H9 (cell line): Measurements from ENCODE around the gene DUSP16. TPM values are rescaled to one million over a fixed set of nuclear protein-coding genes. Genes with fewer than 3 reads are reported as not detected.

Source experiments
- DNase-seq: peaks from one replicate; pipeline ENCODE4 v3.0.0-alpha.2; 2017
- H2AFZ ChIP-seq: one replicate; pipeline ENCODE4 v1.6.1; 2013; ENCODE audit warnings: mild to moderate bottlenecking, low read length, control low read depth, moderate library complexity
- H2AK5ac ChIP-seq: 2 replicates; pipeline ENCODE4 v1.6.1; 2013; ENCODE audit warnings: low read length, control low read depth, mixed read lengths; ENCODE audit not compliant: insufficient read length
- H2BK120ac ChIP-seq: one replicate; pipeline ENCODE4 v1.6.1; 2013; ENCODE audit warnings: low read depth, mild to moderate bottlenecking, low read length, control low read depth, inconsistent platforms; ENCODE audit not compliant: poor library complexity, severe bottlenecking
- H2BK12ac ChIP-seq: 2 replicates; pipeline ENCODE4 v1.6.1; 2013; ENCODE audit warnings: low read length, control low read depth, mixed read lengths, low read depth; ENCODE audit not compliant: insufficient read length
- H2BK15ac ChIP-seq: 2 replicates; pipeline ENCODE4 v1.6.1; 2013; ENCODE audit warnings: low read depth, low read length, control low read depth
- H2BK20ac ChIP-seq: one replicate; pipeline ENCODE4 v1.6.1; 2013; ENCODE audit warnings: low read depth, mild to moderate bottlenecking, low read length, control low read depth, inconsistent platforms; ENCODE audit not compliant: poor library complexity, severe bottlenecking
- H2BK5ac ChIP-seq: 2 replicates; pipeline ENCODE4 v1.6.1; 2013; ENCODE audit warnings: low read length, control low read depth, mixed read lengths; ENCODE audit not compliant: insufficient read length
- H3K14ac ChIP-seq: 2 replicates; pipeline ENCODE4 v1.6.1; 2013; ENCODE audit warnings: low read length, control low read depth; ENCODE audit not compliant: insufficient read depth
- H3K18ac ChIP-seq: 2 replicates; pipeline ENCODE4 v1.6.1; 2013; ENCODE audit warnings: low read depth, mild to moderate bottlenecking, mixed read lengths, low read length, control low read depth; ENCODE audit not compliant: insufficient read length
- H3K23ac ChIP-seq: 2 replicates; pipeline ENCODE4 v1.6.1; 2013; ENCODE audit warnings: low read length, control low read depth, mixed read lengths, low read depth; ENCODE audit not compliant: insufficient read length
- H3K23me2 ChIP-seq: 2 replicates; pipeline ENCODE4 v1.6.1; 2013; ENCODE audit warnings: low read depth, mild to moderate bottlenecking, mixed read lengths, low read length, control low read depth; ENCODE audit not compliant: insufficient read length, poor library complexity, severe bottlenecking
- H3K27ac ChIP-seq: 2 replicates; pipeline ENCODE4 v1.5.1; 2013; ENCODE audit warnings: low read length, control low read depth, mixed read lengths, low read depth; ENCODE audit not compliant: insufficient read length
- H3K27me3 ChIP-seq: 2 replicates; pipeline ENCODE4 v1.6.1; 2013; ENCODE audit warnings: low read length, control low read depth, inconsistent platforms; ENCODE audit not compliant: insufficient read depth
- H3K4ac ChIP-seq: 2 replicates; pipeline ENCODE4 v1.6.1; 2013; ENCODE audit warnings: low read depth, mild to moderate bottlenecking, control low read depth, inconsistent platforms, low read length, moderate library complexity
- H3K4me1 ChIP-seq: 2 replicates; pipeline ENCODE4 v1.6.1; 2013; ENCODE audit warnings: low read length, control low read depth, inconsistent platforms; ENCODE audit not compliant: insufficient read depth
- H3K4me2 ChIP-seq: 2 replicates; pipeline ENCODE4 v1.6.1; 2013; ENCODE audit warnings: low read length, control low read depth, mixed read lengths; ENCODE audit not compliant: insufficient read length, insufficient read depth
- H3K56ac ChIP-seq: 2 replicates; pipeline ENCODE4 v1.6.1; 2013; ENCODE audit warnings: low read depth, mild to moderate bottlenecking, mixed read lengths, low read length, control low read depth; ENCODE audit not compliant: insufficient read length
- H3K79me1 ChIP-seq: 2 replicates; pipeline ENCODE4 v1.6.1; 2013; ENCODE audit warnings: low read depth, mild to moderate bottlenecking, moderate library complexity, low read length, control low read depth, inconsistent platforms; ENCODE audit not compliant: insufficient read depth, poor library complexity, severe bottlenecking
- H3K79me2 ChIP-seq: 2 replicates; pipeline ENCODE4 v1.6.1; 2013; ENCODE audit warnings: low read length, control low read depth, inconsistent platforms; ENCODE audit not compliant: insufficient read depth
- H3K9ac ChIP-seq: 2 replicates; pipeline ENCODE4 v1.6.1; 2013; ENCODE audit warnings: low read length, control low read depth, mixed read lengths; ENCODE audit not compliant: insufficient read length; ENCODE audit errors: extremely low read depth
- H3K9me3 ChIP-seq: one replicate; pipeline ENCODE4 v1.6.1; 2013; ENCODE audit warnings: low read depth, low read length, inconsistent platforms; ENCODE audit not compliant: control insufficient read depth
- H3T11ph ChIP-seq: one replicate; pipeline ENCODE4 v1.6.1; 2013; ENCODE audit warnings: mild to moderate bottlenecking, low read length, control low read depth, inconsistent platforms
- H4K20me1 ChIP-seq: one replicate; pipeline ENCODE4 v1.6.1; 2013; ENCODE audit not compliant: control insufficient read depth, insufficient read length, insufficient read depth
- H4K5ac ChIP-seq: 2 replicates; pipeline ENCODE4 v1.6.1; 2013; ENCODE audit warnings: low read depth, mild to moderate bottlenecking, mixed read lengths, low read length, control low read depth; ENCODE audit not compliant: insufficient read length
- H4K8ac ChIP-seq: replicated peaks from 2 replicates; pipeline ENCODE4 v1.6.1; 2013; ENCODE audit warnings: low read length, control low read depth, mixed read lengths, low read depth; ENCODE audit not compliant: insufficient read length
- H4K91ac ChIP-seq: 2 replicates; pipeline ENCODE4 v1.6.1; 2013; ENCODE audit warnings: low read depth, mild to moderate bottlenecking, moderate library complexity, mixed read lengths, low read length, control low read depth; ENCODE audit not compliant: insufficient read length
- H3K27ac Mint-ChIP-seq, 3 experiments: 2 replicates in 2 of 3; 3 replicates in 1 of 3; pipeline ENCODE4 v1.8.0; 2020 to 2021; ENCODE audit warnings: mixed read lengths in 3 of 3, mild to moderate bottlenecking in 1 of 3, moderate library complexity in 1 of 3
- H3K27me3 Mint-ChIP-seq: 2 replicates; pipeline ENCODE4 v1.8.0; 2021; ENCODE audit warnings: low read depth, mild to moderate bottlenecking, moderate library complexity, mixed read lengths
- H3K36me3 Mint-ChIP-seq, 3 experiments: 2 replicates in 2 of 3; 3 replicates in 1 of 3; pipeline ENCODE4 v1.8.0; 2020 to 2021; ENCODE audit warnings: low read depth in 3 of 3, mixed read lengths in 3 of 3; ENCODE audit not compliant: insufficient read depth in 1 of 3
- H3K4me1 Mint-ChIP-seq, 2 experiments: 2 replicates each; pipeline ENCODE4 v1.8.0; 2020; ENCODE audit warnings: mixed read lengths in 2 of 2
- H3K4me3 Mint-ChIP-seq, 2 experiments: 2 replicates in 1 of 2; 3 replicates in 1 of 2; pipeline ENCODE4 v1.8.0; 2020 to 2021; ENCODE audit warnings: mild to moderate bottlenecking in 2 of 2, mixed read lengths in 2 of 2, moderate library complexity in 1 of 2
- H3K9me3 Mint-ChIP-seq, 2 experiments: 2 replicates in 1 of 2; 3 replicates in 1 of 2; pipeline ENCODE4 v1.8.0; 2020; ENCODE audit warnings: mild to moderate bottlenecking in 2 of 2, mixed read lengths in 2 of 2, moderate library complexity in 1 of 2
- CTCF ChIP-seq: fragments of 200-600 bp; sonication (generic); conservative IDR thresholded peaks from 3 replicates; pipeline ENCODE4 v1.8.0; 2021; ENCODE audit warnings: antibody characterized with exemption, mild to moderate bottlenecking
- WGBS: extraction: QIAGEN DNeasy Blood & Tissue Kit; methylation state at CpG from one replicate; pipeline ENCODE4 v1.1.7; 2013; ENCODE audit warnings: missing lambda C conversion rate, low lambda C conversion rate, mixed read lengths; ENCODE audit not compliant: insufficient read length; ENCODE audit errors: extremely low coverage; 5-methylcytosine and 5-hydroxymethylcytosine counted together
- total RNA-seq: library from RNA; stranded (reverse); gene quantifications from 2 replicates; pipeline ENCODE4 v1.2.1, GENCODE V29; 2021

Gene DUSP16
- total RNA-seq, 1 experiment from 2014 or later: 64.0 TPM

GRCh38 chr12:12482959-12483358, 79.7 kb downstream of the DUSP16 start:
- Histone ChIP-seq H3K27ac (no peak overlapping the region), H3K18ac (no peak overlapping the region), H4K91ac (no peak overlapping the region), H4K20me1 (no peaks in the 10 kb centered on the region), H3T11ph (no peak overlapping the region), H3K4ac (no peak overlapping the region), H3K14ac (no peak overlapping the region), H3K4me1 (no peaks in the 10 kb centered on the region), H2BK15ac (no peak overlapping the region), H2BK120ac (no peak overlapping the region), H2BK5ac (no peak overlapping the region), H3K4me2 (no peak overlapping the region), H3K9ac (no peak overlapping the region), H3K79me1 (no peaks in the 10 kb centered on the region), H3K79me2 (no peaks in the 10 kb centered on the region), H3K9me3 (no peaks in the 10 kb centered on the region), H4K5ac (no peak overlapping the region), H2BK20ac (no peak overlapping the region), H3K27me3 (no peaks in the 10 kb centered on the region), H3K23me2 (no peaks in the 10 kb centered on the region), H4K8ac (no peak overlapping the region), H2AFZ (no peak overlapping the region), H3K23ac (no peak overlapping the region), H2BK12ac (no peak overlapping the region), H2AK5ac (no peak overlapping the region), H3K56ac (no peak overlapping the region)
- Mint-ChIP-seq H3K9me3 (no peaks in the 10 kb centered on the region), H3K4me1 (peaks cover 4 to 18% of the 10 kb centered on the region in 2 experiments; a peak in 3 of 4 replicates), H3K4me3 (no peak overlapping the region), H3K27me3 (no peaks in the 10 kb centered on the region), H3K27ac (peak overlapping the region in 2 of 3 experiments; percentile 5 to 75; a peak in 2 of 7 replicates), H3K36me3 (peaks cover 24 to 65% (median 50%) of the 10 kb centered on the region in 3 experiments; a peak in 6 of 7 replicates)
- TF ChIP-seq CTCF: no peak
- no peak for DNase-seq
- no CpG with 5 or more reads among the region's 6 CpGs for WGBS
